OCI-LY3 (cell line): ENCODE measurements around the gene BAHD1.

Experiments used
- H2AFZ ChIP-seq: fragments of 200-600, 300-600 bp; shearing (Covaris generic); 2 replicates; pipeline ENCODE4 v1.6.0; 2014; ENCODE audit warnings: antibody characterized with exemption, low read depth, low read length
- H3K27ac ChIP-seq: fragments of 200-600, 300-600 bp; sonication (generic); 2 replicates; pipeline ENCODE4 v1.5.1; 2014; ENCODE audit warnings: mild to moderate bottlenecking, low read length, moderate library complexity, mixed read lengths
- H3K27me3 ChIP-seq: fragments of 200-600, 300-600 bp; sonication (generic); 2 replicates; pipeline ENCODE4 v1.6.1; 2014; ENCODE audit warnings: low read depth, low read length, mixed read lengths
- H3K36me3 ChIP-seq: fragments of 200-600, 300-600 bp; sonication (generic); replicated peaks from 2 replicates; pipeline ENCODE3; 2014; ENCODE audit warnings: low read depth, low read length, mixed read lengths
- H3K4me1 ChIP-seq: fragments of 300-600, 200-600 bp; sonication (generic); 2 replicates; pipeline ENCODE4 v1.6.1; 2014; ENCODE audit warnings: low read length, mixed read lengths
- H3K4me2 ChIP-seq: fragments of 200-600, 300-600 bp; sonication (generic); 2 replicates; pipeline ENCODE4 v1.6.1; 2014; ENCODE audit warnings: low read length, mixed read lengths
- H3K4me3 ChIP-seq: fragments of 300-600, 200-600 bp; sonication (generic); 2 replicates; pipeline ENCODE4 v1.5.1; 2014; ENCODE audit warnings: antibody characterized with exemption, mild to moderate bottlenecking, low read length, moderate library complexity
- H3K79me2 ChIP-seq: fragments of 300-600, 200-600 bp; shearing (Covaris generic); 2 replicates; pipeline ENCODE4 v1.6.1; 2014; ENCODE audit warnings: mild to moderate bottlenecking, low read length, mixed read lengths
- H3K9ac ChIP-seq: fragments of 300-600, 200-600 bp; shearing (Covaris generic); 2 replicates; pipeline ENCODE4 v1.6.0; 2014; ENCODE audit warnings: mild to moderate bottlenecking, low read length, moderate library complexity
- H3K9me3 ChIP-seq: fragments of 200-600, 300-600 bp; shearing (Covaris generic); 2 replicates; pipeline ENCODE4 v1.6.1; 2014; ENCODE audit warnings: low read length, mixed read lengths; ENCODE audit not compliant: insufficient read depth
- H4K20me1 ChIP-seq: fragments of 200-600, 300-600 bp; sonication (generic); 2 replicates; pipeline ENCODE4 v1.6.1; 2016; ENCODE audit warnings: low read length, mixed read lengths; ENCODE audit not compliant: insufficient read depth
- CTCF ChIP-seq: fragments of 200-600, 300-600 bp; sonication (generic); IDR thresholded peaks from 2 replicates; pipeline ENCODE4 v1.5.1; 2014; ENCODE audit warnings: antibody characterized with exemption, low read length, low read depth
- EZH2phosphoT487 ChIP-seq: fragments of 200-600 bp; shearing (Covaris generic); IDR thresholded peaks from 2 replicates; pipeline ENCODE4 v1.6.1; 2018; ENCODE audit warnings: antibody characterized with exemption, mixed run types, low read depth

BAHD1 gene

GRCh38 chr15:40398413-40398873 is 42.3 kb upstream of the BAHD1 start:
- H3K9ac ChIP-seq, result peak overlapping the region; percentile 42; the same call in 1 of the 2 replicates
- H3K79me2 ChIP-seq, result no peaks in the 10 kb centered on the region
- peaks cover 18% of the 10 kb centered on the region for H3K36me3 ChIP-seq
- no peak overlapping the region for H2AFZ ChIP-seq
- no peaks in the 10 kb centered on the region for H3K9me3 ChIP-seq
- peak overlapping the region; percentile 71 for H3K4me2 ChIP-seq
- H4K20me1 ChIP-seq, result no peaks in the 10 kb centered on the region
- H3K27me3 ChIP-seq, result no peaks in the 10 kb centered on the region
- TF ChIP-seq CTCF (no peak), EZH2phosphoT487 (no peak)
- peak overlapping the region; percentile 79 for H3K27ac ChIP-seq
- H3K4me3 ChIP-seq, result peak overlapping the region; percentile 61
- peaks cover 23% of the 10 kb centered on the region for H3K4me1 ChIP-seq

GRCh38 chr15:40399370-40399769 is 41.4 kb upstream of the BAHD1 start:
- peak overlapping the region; percentile 71; the same call in 1 of the 2 replicates for H3K4me2 ChIP-seq
- H3K9me3 ChIP-seq, result no peaks in the 10 kb centered on the region
- H3K27me3 ChIP-seq, result no peaks in the 10 kb centered on the region
- peaks cover 23% of the 10 kb centered on the region for H3K4me1 ChIP-seq
- H4K20me1 ChIP-seq, result no peaks in the 10 kb centered on the region
- peaks cover 11% of the 10 kb centered on the region for H3K36me3 ChIP-seq
- 0 out of 2 replicates have a peak overlapping the region, but pooled peaks have one; percentile 79 for H3K27ac ChIP-seq
- no peak overlapping the region for H3K9ac ChIP-seq
- H3K79me2 ChIP-seq, result no peaks in the 10 kb centered on the region
- no peak overlapping the region for H3K4me3 ChIP-seq
- no peak overlapping the region for H2AFZ ChIP-seq
- TF ChIP-seq EZH2phosphoT487 (no peak), CTCF (no peak)

- peak within 1 kb of the TSS; percentile 69 for H3K9ac ChIP-seq
- H3K4me3 ChIP-seq, result peak within 1 kb of the TSS; percentile 76
- peaks cover 16% of the 10 kb centered on the region for H3K36me3 ChIP-seq
- no peak for TF ChIP-seq CTCF
- TF ChIP-seq EZH2phosphoT487, result no peak
- peak within 1 kb of the TSS; percentile 89 for H3K4me2 ChIP-seq
- H3K4me1 ChIP-seq, result peaks cover 51% of the 10 kb centered on the region
- H3K27ac ChIP-seq, result peak within 1 kb of the TSS; percentile 94
- no peaks in the 10 kb centered on the region for H3K27me3 ChIP-seq
- H3K79me2 ChIP-seq, result peaks cover 31% of the 10 kb centered on the region
- no peaks in the 10 kb centered on the region for H3K9me3 ChIP-seq
- peak within 1 kb of the TSS; percentile 91 for H2AFZ ChIP-seq
- no peaks in the 10 kb centered on the region for H4K20me1 ChIP-seq
Measured at GRCh38 chr15:40405501-40406381, 35.0 kb upstream of the BAHD1 start, which contains the start of gene IVD. Gene IVD, plus strand, starts transcription at chr15:40405795. Its CDS starts 33 bp downstream, at chr15:40405828.

- Histone ChIP-seq H4K20me1 (no peaks in the 10 kb centered on the region), H3K9me3 (no peaks in the 10 kb centered on the region), H3K27ac (peak overlapping the region; percentile 94), H3K79me2 (peaks cover 31% of the 10 kb centered on the region), H3K36me3 (peaks cover 33% of the 10 kb centered on the region), H3K4me3 (peak overlapping the region; percentile 76), H2AFZ (no peak overlapping the region), H3K9ac (peak overlapping the region; percentile 69), H3K27me3 (no peaks in the 10 kb centered on the region), H3K4me2 (peak overlapping the region; percentile 89), H3K4me1 (peaks cover 51% of the 10 kb centered on the region)
- TF ChIP-seq EZH2phosphoT487, result no peak
- no peak for TF ChIP-seq CTCF
Measured at GRCh38 chr15:40407330-40407990, 33.3 kb upstream of the BAHD1 start.
